SK-N-SH (cell line): ENCODE results near the gene C16orf92. TPM values are rescaled to one million over a fixed set of nuclear protein-coding genes. Genes with fewer than 3 reads are reported as not detected.

Source experiments
- CTCF ChIA-PET: fragments of 300-600, 350-600 bp; formaldehyde crosslinking; extraction: SDS; loops from one replicate; lab custom pipeline; 2021; lab: Yijun Ruan, JAX
- POLR2A ChIA-PET: fragments of 350-600 bp; sonication (Branson Sonifier 250); formaldehyde crosslinking; extraction: SDS; loops from one replicate; lab custom pipeline; 2020; ENCODE audit warnings: antibody characterized with exemption, inconsistent platforms; lab: Yijun Ruan, JAX
- DNase-seq: peaks from one replicate; pipeline ENCODE4 v3.0.0; 2012
- H2AFZ ChIP-seq: fragments of 200-600 bp; sonication (generic); 2 replicates; pipeline ENCODE4 v1.8.1; 2016; ENCODE audit warnings: antibody characterized with exemption, mild to moderate bottlenecking, low read depth
- H3F3A ChIP-seq: fragments of 200-600 bp; sonication (generic); replicated peaks from 2 replicates; pipeline ENCODE3; 2016; ENCODE audit warnings: antibody characterized with exemption, mild to moderate bottlenecking; ENCODE audit not compliant: insufficient read depth
- H3K27ac ChIP-seq, 2 experiments: fragments of 200-500 bp in 1 of 2; fragments of 200-600 bp in 1 of 2; sonication (Bioruptor generic) in 1 of 2; sonication (generic), shearing (Covaris generic) in 1 of 2; 2 replicates each; pipeline versions ENCODE4 v1.5.1 to v1.6.1; 2014 to 2016; ENCODE audit warnings: low read depth in 2 of 2, inconsistent platforms in 1 of 2, low read length in 1 of 2, mild to moderate bottlenecking in 1 of 2, mixed read lengths in 1 of 2
- H3K27me3 ChIP-seq: fragments of 200-600 bp; sonication (generic), shearing (Covaris generic); 2 replicates; pipeline ENCODE4 v1.6.1; 2016; ENCODE audit warnings: mixed run types; ENCODE audit not compliant: insufficient read depth
- H3K36me3 ChIP-seq, 2 experiments: fragments of 200-500 bp in 1 of 2; fragments of 200-600 bp in 1 of 2; sonication (Bioruptor generic) in 1 of 2; sonication (generic) in 1 of 2; replicated peaks in 1 of 2; 2 replicates each; pipeline versions ENCODE3 to v1.5.1; 2014 to 2016; ENCODE audit warnings: low read length in 1 of 2, mild to moderate bottlenecking in 1 of 2; ENCODE audit not compliant: insufficient read depth in 2 of 2, control insufficient read depth in 1 of 2
- H3K4me1 ChIP-seq, 2 experiments: fragments of 200-500 bp in 1 of 2; fragments of 200-600 bp in 1 of 2; sonication (Bioruptor generic) in 1 of 2; sonication (generic), shearing (Covaris generic) in 1 of 2; 2 replicates each; pipeline versions ENCODE4 v1.5.1 to v1.6.1; 2014 to 2016; ENCODE audit warnings: low read depth in 1 of 2, low read length in 1 of 2, mixed run types in 1 of 2; ENCODE audit not compliant: insufficient read depth in 2 of 2, control insufficient read depth in 1 of 2
- H3K4me2 ChIP-seq: fragments of 200-600 bp; sonication (generic), shearing (Covaris generic); 2 replicates; pipeline ENCODE4 v1.6.1; 2017; ENCODE audit warnings: mixed run types
- H3K4me3 ChIP-seq, 2 experiments: fragments of 200-500 bp in 1 of 2; fragments of 200-600 bp in 1 of 2; sonication (Bioruptor generic) in 1 of 2; sonication (generic), shearing (Covaris generic) in 1 of 2; 2 replicates each; pipeline versions ENCODE4 v1.5.1 to v1.8.1; 2014 to 2016; ENCODE audit warnings: low read depth in 2 of 2, inconsistent platforms in 1 of 2, low read length in 1 of 2, mild to moderate bottlenecking in 1 of 2, mixed read lengths in 1 of 2, moderate library complexity in 1 of 2
- H3K79me2 ChIP-seq: fragments of 200-600 bp; sonication (generic); 2 replicates; pipeline ENCODE4 v1.8.1; 2017; ENCODE audit warnings: mild to moderate bottlenecking; ENCODE audit not compliant: insufficient read depth
- H3K9ac ChIP-seq: fragments of 200-600 bp; sonication (generic); 2 replicates; pipeline ENCODE4 v1.6.1; 2017; ENCODE audit warnings: mixed run types
- H3K9me2 ChIP-seq: fragments of 200-600 bp; sonication (generic); 2 replicates; pipeline ENCODE4 v1.6.1; 2017; ENCODE audit warnings: mixed run types
- H3K9me3 ChIP-seq: fragments of 200-600 bp; sonication (generic); 2 replicates; pipeline ENCODE4 v1.6.1; 2017; ENCODE audit warnings: mixed run types, mild to moderate bottlenecking, moderate library complexity
- H4K20me1 ChIP-seq: fragments of 200-600 bp; sonication (generic); 2 replicates; pipeline ENCODE4 v1.6.1; 2017; ENCODE audit warnings: mild to moderate bottlenecking, mixed run types; ENCODE audit not compliant: insufficient read depth
- CTCF ChIP-seq: fragments of 200-600 bp; sonication (generic); IDR thresholded peaks from 2 replicates; pipeline ENCODE4 v1.6.1; 2017; ENCODE audit warnings: antibody characterized with exemption, mild to moderate bottlenecking, moderate library complexity
- ELF1 ChIP-seq: IDR thresholded peaks from 2 replicates; pipeline ENCODE4 v1.4.0; 2012
- FOXJ3 ChIP-seq: sonication (generic); formaldehyde crosslinking; IDR thresholded peaks from 2 replicates; pipeline ENCODE4 v1.5.1; 2020; ENCODE audit warnings: mild to moderate bottlenecking, missing genetic modification reagents
- MAX ChIP-seq: IDR thresholded peaks from 2 replicates; pipeline ENCODE4 v1.4.0; 2012; ENCODE audit warnings: low read depth
- MEF2A ChIP-seq: IDR thresholded peaks from 2 replicates; pipeline ENCODE4 v1.4.0; 2012; ENCODE audit warnings: low read depth, borderline replicate concordance
- RAD21 ChIP-seq: IDR thresholded peaks from 2 replicates; pipeline ENCODE4 v1.6.1; 2012; ENCODE audit warnings: mild to moderate bottlenecking, low read length
- RCOR1 ChIP-seq: fragments of 150-350 bp; IDR thresholded peaks from 2 replicates; pipeline ENCODE4 v1.6.1; 2017; ENCODE audit warnings: antibody characterized with exemption, low read length
- RFX5 ChIP-seq: IDR thresholded peaks from 2 replicates; pipeline ENCODE4 v1.6.1; 2012; ENCODE audit warnings: mild to moderate bottlenecking, improper control_type of control experiment, low read length
- RXRA ChIP-seq: IDR thresholded peaks from 2 replicates; pipeline ENCODE4 v1.4.0; 2012; ENCODE audit warnings: low read depth, mild to moderate bottlenecking, borderline replicate concordance
- SIN3A ChIP-seq: IDR thresholded peaks from 2 replicates; pipeline ENCODE4 v1.6.1; 2012; ENCODE audit warnings: low read depth, mild to moderate bottlenecking, low read length, moderate library complexity, borderline replicate concordance
- WGBS: methylation state at CpG from one replicate; pipeline ENCODE4 v1.1.6; 2017; ENCODE audit warnings: low lambda C conversion rate; 5-methylcytosine and 5-hydroxymethylcytosine counted together
- polyA plus RNA-seq, 3 experiments: library from polyadenylated mRNA; depleted of rRNA; stranded (reverse); fragments of >200 nt; gene quantifications; 2 replicates each; pipeline ENCODE4 v1.2.3, GENCODE V29; 2012

The C16orf92 gene
- polyA plus RNA-seq, 1 of the 3 experiments (the other 2 are of a cell fraction) = not detected

DNA sequence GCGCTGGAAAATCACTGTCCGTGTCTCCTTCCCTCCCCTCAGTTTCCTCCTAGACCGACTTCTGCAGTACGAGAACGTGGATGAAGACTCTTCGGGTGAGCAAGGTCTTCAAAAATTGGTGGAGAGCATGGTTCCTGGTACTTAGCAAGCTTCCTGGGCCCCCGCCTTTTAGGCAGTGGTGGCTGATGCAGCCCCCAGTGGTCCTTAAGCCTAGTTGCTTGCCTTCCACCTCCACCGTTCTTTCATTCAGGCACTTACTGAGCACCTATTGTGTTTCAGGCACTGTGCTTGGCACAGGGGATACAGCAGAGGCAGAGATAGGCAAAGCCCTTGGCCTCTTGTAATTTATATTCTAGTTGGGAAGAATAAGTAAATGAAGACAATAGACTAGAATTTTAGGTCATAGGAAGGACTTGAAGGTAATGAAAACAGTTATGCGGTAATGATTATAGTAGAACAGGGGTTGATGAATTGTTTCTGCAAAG is 26.2 kb upstream of the C16orf92 start (continued):
- no peak for TF ChIP-seq SIN3A
- TF ChIP-seq RFX5 = no peak
- TF ChIP-seq FOXJ3 = no peak
- no peak for TF ChIP-seq MAX
- no peak for TF ChIP-seq RXRA

GRCh38 chr16:29999605-30000004 is 23.4 kb upstream of the C16orf92 start:
- H3K36me3 ChIP-seq = peaks cover 5 to 13% of the 10 kb centered on the region in 2 experiments
- H3K27me3 ChIP-seq = no peaks in the 10 kb centered on the region
- H3K4me2 ChIP-seq = no peak overlapping the region
- H3K79me2 ChIP-seq = peaks cover 19% of the 10 kb centered on the region; the same call in 1 of the 2 replicates
- H3K9me3 ChIP-seq = no peaks in the 10 kb centered on the region
- H3K9ac ChIP-seq = no peak overlapping the region
- H3K27ac ChIP-seq = no peak overlapping the region
- WGBS = 90% methylated on average over 6 of the region's 6 CpGs
- no peak overlapping the region for H2AFZ ChIP-seq
- H3K4me3 ChIP-seq = no peak overlapping the region
- H4K20me1 ChIP-seq = no peaks in the 10 kb centered on the region
- DNase-seq = no peak
- TF ChIP-seq RCOR1 = no peak
- no peak for TF ChIP-seq RAD21
- TF ChIP-seq CTCF = no peak
- no peak for TF ChIP-seq MEF2A
- CTCF ChIA-PET = no interaction called here
- no peaks in the 10 kb centered on the region for H3K9me2 ChIP-seq
- H3K4me1 ChIP-seq = peaks cover 0 to 12% of the 10 kb centered on the region in 2 experiments; a peak in 1 of 4 replicates
- POLR2A ChIA-PET = interaction anchor here (1.1 kb wide), 1 partner anchor 73 kb away, joined by 3 read pairs; no protein-coding TSS in a partner anchor
- no peaks in the 10 kb centered on the region for H3F3A ChIP-seq

DNA sequence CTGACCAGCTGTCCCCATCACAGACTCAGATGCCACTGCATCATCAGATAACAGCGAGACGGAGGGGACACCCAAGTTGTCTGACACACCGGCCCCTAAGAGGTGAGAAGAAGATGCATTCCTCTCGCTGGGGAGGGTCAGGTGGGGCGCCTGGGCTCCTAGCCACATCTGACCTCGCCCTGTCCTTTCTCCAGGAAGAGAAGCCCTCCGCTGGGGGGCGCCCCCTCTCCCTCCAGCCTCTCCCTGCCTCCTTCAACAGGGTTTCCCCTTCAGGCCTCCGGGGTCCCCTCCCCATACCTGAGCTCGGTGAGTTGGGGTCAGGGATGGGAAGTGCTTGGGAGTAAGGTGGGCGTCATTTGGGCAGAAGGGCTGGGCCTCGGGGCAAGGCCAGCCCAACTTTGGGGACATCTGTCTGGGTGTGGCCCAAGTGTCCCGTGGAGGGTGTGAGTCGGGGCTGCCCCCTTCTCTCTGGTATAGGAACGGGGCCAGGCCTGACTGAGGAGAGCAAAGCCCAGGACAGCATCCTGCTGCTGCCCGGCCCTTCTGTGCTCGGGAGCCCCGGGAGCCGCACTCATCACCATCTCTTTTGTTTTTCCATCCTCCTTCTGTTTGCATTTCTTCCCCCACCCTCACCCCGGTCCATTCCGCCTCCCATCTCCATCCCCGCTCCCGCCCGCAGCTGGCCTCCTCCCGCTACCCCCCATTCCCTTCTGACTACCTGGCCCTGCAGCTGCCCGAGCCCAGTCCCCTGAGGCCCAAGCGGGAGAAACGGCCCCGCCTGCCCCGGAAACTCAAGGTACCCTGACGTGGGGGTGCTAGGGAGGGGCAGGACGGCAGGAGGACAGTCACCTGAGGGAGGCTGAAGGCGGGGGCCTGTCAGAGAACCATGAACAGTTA is 22.0 kb upstream of the C16orf92 start:
- H3K36me3 ChIP-seq = peaks cover 5 to 14% of the 10 kb centered on the region in 2 experiments
- no peak overlapping the region for H3K4me3 ChIP-seq
- no peak for TF ChIP-seq ELF1
- no peak overlapping the region for H3K4me2 ChIP-seq
- H3F3A ChIP-seq = no peaks in the 10 kb centered on the region
- H3K27ac ChIP-seq = no peak overlapping the region
- H3K4me1 ChIP-seq = peaks cover 0 to 5% of the 10 kb centered on the region in 2 experiments; a peak in 1 of 4 replicates
- no peaks in the 10 kb centered on the region for H3K27me3 ChIP-seq
- WGBS = 90% methylated on average over 26 of the region's 33 CpGs
- H3K9me3 ChIP-seq = no peaks in the 10 kb centered on the region
- CTCF ChIA-PET = interaction anchor here (1.2 kb wide), 1 partner anchor 31 kb away, joined by 6 read pairs; no protein-coding TSS in a partner anchor
- H2AFZ ChIP-seq = no peak overlapping the region
- H3K9ac ChIP-seq = no peak overlapping the region
- H3K79me2 ChIP-seq = peaks cover 19% of the 10 kb centered on the region; the same call in 1 of the 2 replicates
- POLR2A ChIA-PET = interaction anchor here (1.3 kb wide), 1 partner anchor 9 kb away, joined by 3 read pairs; no protein-coding TSS in a partner anchor
- H3K9me2 ChIP-seq = no peaks in the 10 kb centered on the region
- no peak for DNase-seq
- H4K20me1 ChIP-seq = no peaks in the 10 kb centered on the region
